GM13976 (cell line): ENCODE results near the gene GATAD2A.

Experiments used
- DNase-seq: peaks from one replicate; pipeline ENCODE4 v3.0.0; 2012; ENCODE audit warnings: low spot score
- in situ Hi-C: fragments of 300-500 bp; cut with MboI; formaldehyde crosslinking; loops from one replicate; pipeline ENCODE4 v1.12.0; 2022; ENCODE audit warnings: low sequenced_read_pairs, mixed read lengths, inconsistent platforms; ENCODE audit not compliant: unreplicated experiment
- TF ChIP-seq, protein P1 (sequence below): IDR thresholded peaks from 2 replicates; pipeline ENCODE4 v1.5.1; 2012; ENCODE audit warnings: borderline replicate concordance, mild to moderate bottlenecking; ENCODE audit not compliant: insufficient read depth; ENCODE audit errors: extremely low read depth, missing control alignments, control extremely low read depth

GATAD2A gene

DNA sequence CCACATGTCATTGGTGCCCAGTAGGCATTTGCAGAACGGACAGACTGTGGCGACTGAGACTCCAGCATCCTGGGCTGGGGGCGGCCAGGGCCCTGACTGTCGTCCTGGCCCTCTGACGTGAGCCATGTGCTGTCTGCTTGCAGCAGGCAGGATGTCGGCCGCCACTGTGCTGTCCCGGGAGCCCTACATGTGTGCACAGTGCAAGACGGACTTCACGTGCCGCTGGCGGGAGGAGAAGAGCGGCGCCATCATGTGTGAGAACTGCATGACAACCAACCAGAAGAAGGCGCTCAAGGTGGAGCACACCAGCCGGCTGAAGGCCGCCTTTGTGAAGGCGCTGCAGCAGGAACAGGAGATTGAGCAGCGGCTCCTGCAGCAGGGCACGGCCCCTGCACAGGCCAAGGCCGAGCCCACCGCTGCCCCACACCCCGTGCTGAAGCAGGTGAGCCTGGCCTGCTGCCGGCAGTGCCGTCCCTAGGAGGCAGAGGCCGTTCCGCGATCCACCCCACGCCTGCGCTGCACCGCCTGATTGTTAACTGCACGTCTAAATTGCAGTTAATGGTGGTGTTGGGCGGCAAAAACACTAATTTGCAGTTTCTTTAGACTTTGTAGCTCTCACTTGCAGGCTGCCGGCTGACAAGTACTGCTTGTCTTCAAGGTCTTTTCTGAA is 95.6 kb downstream of the GATAD2A start:
- TF ChIP-seq, protein P1, sequence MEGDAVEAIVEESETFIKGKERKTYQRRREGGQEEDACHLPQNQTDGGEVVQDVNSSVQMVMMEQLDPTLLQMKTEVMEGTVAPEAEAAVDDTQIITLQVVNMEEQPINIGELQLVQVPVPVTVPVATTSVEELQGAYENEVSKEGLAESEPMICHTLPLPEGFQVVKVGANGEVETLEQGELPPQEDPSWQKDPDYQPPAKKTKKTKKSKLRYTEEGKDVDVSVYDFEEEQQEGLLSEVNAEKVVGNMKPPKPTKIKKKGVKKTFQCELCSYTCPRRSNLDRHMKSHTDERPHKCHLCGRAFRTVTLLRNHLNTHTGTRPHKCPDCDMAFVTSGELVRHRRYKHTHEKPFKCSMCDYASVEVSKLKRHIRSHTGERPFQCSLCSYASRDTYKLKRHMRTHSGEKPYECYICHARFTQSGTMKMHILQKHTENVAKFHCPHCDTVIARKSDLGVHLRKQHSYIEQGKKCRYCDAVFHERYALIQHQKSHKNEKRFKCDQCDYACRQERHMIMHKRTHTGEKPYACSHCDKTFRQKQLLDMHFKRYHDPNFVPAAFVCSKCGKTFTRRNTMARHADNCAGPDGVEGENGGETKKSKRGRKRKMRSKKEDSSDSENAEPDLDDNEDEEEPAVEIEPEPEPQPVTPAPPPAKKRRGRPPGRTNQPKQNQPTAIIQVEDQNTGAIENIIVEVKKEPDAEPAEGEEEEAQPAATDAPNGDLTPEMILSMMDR, result no peak
- in situ Hi-C loops, result no loop called here
- DNase-seq, result no peak

DNA sequence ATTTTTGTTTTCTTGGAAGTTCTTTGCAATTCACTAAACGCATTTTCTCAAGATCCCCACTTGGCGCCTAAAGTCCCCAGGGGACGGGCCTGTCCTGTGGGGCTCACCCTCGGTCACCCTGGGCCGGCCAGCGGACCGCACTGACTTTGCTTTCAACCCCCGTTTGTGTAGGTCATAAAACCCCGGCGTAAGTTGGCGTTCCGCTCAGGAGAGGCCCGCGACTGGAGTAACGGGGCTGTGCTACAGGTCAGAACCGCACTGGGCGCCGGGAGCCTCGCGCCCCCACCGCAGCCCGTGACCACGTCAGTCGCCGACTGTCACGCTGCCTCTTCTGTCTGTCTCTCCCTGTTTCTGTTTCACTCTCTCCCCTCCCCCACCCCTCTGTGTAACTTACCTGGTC is 96.3 kb downstream of the GATAD2A start:
- DNase-seq, result no peak
- in situ Hi-C loops, result no loop called here
- TF ChIP-seq, protein P1, result no peak

DNA sequence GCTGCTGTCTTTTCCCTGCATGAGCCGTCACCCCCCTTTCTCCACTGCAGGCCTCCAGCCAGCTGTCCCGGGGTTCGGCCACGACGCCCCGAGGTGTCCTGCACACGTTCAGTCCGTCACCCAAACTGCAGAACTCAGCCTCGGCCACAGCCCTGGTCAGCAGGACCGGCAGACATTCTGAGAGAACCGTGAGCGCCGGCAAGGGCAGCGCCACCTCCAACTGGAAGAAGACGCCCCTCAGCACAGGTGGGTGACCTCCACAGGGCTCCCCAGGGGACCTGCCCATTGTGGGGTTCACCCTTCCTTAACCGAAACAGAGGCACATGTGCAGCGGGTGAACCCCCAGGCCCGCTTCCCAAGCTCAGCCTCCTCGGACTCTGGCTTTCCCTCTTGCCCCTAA is 96.8 kb downstream of the GATAD2A start:
- TF ChIP-seq, protein P1, result no peak
- in situ Hi-C loops, result no loop called here
- no peak for DNase-seq

DNA sequence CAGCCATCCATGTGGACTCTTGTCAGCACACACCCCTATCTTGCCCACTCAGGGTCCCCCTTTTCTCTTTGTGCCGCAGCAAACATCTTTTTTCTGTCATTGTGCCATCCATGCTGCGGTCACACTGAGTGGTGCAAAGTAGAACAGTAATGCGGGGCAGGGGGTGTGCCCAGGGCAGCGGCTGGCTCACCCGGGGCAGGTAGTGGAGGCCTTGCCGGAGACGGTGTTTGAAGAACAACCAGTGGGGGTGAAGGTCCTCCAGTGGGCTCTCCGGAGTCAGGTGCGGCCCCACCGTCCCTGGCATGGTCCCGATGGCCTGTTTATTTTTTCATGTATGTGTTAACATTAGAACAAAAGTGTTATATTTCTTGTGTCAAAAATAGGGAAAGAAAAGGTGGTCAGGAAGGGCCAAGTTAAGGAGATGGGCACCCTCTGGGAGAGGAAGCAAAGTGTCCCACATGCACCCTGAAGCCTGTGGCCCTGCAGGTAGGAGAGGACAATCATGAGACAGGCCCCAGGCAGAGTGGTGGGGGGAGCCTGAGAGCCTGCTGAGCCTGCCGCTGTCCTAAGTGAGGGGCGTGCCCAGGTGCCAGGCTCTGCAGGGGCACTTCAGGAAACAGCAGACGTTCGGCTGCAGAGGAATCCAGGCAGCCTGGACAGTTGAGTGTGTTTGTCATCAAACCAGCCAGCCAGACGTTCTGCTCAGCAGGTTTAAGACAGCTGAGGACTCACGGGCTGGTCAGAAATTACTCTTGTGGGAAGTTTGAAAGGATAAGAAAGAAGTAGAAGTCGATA is 97.5 kb downstream of the GATAD2A start:
- TF ChIP-seq, protein P1, result no peak
- in situ Hi-C loops, result no loop called here
- no peak for DNase-seq

DNA sequence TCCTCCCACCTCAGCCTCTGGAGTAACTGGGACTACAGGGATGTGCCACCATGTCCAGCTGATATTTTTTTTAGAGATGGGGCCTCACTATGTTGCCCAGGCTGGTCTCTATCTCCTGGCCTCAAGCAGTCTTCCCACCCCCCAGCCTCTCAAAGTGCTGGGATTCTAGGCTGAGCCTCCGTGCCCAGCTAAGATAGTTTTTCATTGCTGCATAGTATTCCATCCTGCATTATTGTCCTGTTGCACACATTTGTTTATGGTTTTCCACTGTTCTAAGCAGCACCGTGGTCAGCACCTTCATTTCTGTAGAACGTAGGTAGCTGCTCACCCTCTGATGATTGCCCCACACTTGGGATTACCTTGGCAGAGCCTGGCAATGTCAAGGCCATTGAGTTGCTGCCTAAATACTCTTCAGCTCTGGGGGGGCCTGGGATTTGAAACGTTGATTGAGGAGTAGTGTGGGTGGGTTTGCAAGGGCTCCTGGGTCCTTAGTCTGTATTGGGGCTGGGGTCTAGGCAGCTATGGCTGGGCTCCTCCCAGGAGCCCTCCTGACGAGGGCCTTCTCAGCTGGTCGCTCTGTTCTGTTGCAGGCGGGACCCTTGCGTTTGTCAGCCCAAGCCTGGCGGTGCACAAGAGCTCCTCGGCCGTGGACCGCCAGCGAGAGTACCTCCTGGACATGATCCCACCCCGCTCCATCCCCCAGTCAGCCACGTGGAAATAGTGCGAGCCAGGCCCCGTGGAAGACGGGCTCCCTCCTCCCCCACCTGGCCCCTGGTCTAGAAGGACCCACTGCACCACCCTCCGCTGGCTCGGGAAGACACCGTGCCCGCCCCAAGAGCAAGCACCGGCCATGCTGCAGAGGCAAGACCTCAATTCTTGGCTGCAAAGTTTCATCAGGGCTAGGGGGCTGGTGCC is 99.5 kb downstream of the GATAD2A start:
- no peak for DNase-seq
- TF ChIP-seq, protein P1, result no peak
- in situ Hi-C loops, result no loop called here

DNA sequence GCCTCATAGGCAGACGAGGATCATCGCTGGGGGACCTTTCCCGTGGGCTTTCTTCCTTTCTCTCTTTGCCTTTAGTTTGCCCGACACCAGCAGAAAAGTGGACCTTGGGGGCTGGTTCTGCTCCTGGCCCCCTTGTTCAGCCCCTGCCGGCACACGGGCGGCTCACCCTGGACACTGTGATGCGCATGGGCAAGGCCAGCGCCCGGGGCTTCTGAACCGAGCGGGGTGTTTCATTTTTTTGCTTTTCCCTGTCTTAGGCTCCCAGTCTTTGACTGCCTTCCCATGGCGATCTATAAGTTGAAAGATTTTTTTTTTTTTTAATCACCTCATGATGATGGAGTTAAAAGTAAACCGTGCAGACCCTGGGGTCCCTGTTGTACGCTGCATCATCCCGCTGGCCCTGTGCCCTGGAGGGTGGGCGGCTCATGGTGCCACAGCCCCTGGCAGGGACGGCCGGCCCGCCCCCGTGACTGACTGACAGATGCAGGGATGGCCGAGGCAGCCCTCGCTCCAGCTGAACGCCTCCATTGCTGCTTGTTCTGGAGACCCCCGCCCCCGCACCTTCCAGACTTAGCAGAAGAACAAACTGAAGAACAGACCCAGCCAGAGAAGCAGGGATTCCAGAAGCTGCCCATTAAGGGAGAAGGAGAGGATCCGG is 100.3 kb downstream of the GATAD2A start:
- no peak for DNase-seq
- TF ChIP-seq, protein P1, result no peak
- in situ Hi-C loops, result no loop called here
